ENCODE measurements around the gene SAMD14.

SAMD14 gene

DNA sequence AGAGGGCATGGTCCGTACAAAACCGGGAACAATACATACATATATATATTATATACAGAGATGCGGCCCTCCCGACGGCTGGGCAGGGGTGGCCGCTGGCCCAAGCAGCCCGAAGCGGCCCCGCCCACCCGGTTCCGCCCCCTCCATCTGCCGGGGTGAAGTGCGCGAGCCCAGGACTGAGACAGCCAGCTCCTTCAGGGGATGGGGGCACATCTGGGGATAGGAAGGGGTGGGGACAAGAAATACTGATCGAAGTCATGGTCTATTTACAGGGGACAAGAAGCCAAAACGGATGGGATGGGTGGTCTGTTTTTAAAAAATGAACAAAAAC, 3.8 kb upstream of the SAMD14 start:
- TF ChIP-seq GLIS3 (CRISPR knock-in tag; IDR thresholded peaks at IDR 0.05) (no peak), ZFP3 (CRISPR knock-in tag; IDR thresholded peaks at IDR 0.05) (no peak), POU6F1 (CRISPR knock-in tag; IDR thresholded peaks at IDR 0.05; ENCODE audit: borderline replicate concordance, low read depth) (no peak), PATZ1 (CRISPR knock-in tag; IDR thresholded peaks at IDR 0.05; ENCODE audit: borderline replicate concordance) (no peak), RARB (CRISPR knock-in tag; IDR thresholded peaks at IDR 0.05) (no peak), ZFP30 (CRISPR knock-in tag; IDR thresholded peaks at IDR 0.05) (no peak), ZNF8 (CRISPR knock-in tag; IDR thresholded peaks at IDR 0.05) (no peak), CSDC2 (CRISPR knock-in tag; IDR thresholded peaks at IDR 0.05) (no peak), ZNF565 (CRISPR knock-in tag; conservative IDR thresholded peaks at IDR 0.05; ENCODE audit: low read depth) (no peak), PPARA (CRISPR knock-in tag; IDR thresholded peaks at IDR 0.05; ENCODE audit: borderline replicate concordance) (no peak), ARNTL (CRISPR knock-in tag; IDR thresholded peaks at IDR 0.05; ENCODE audit: borderline replicate concordance, low read depth) (no peak), ISL1 (CRISPR knock-in tag; IDR thresholded peaks at IDR 0.05) (no peak), TCF4 (CRISPR knock-in tag; IDR thresholded peaks at IDR 0.05; ENCODE audit: borderline replicate concordance) (no peak), TSHZ2 (CRISPR knock-in tag; IDR thresholded peaks at IDR 0.05) (no peak)
- no peak for ATAC-seq

GRCh38 chr17:50133028-50133768, 3.2 kb upstream of the SAMD14 start:
- no peak for TF ChIP-seq ZFP30 (CRISPR knock-in tag; IDR thresholded peaks at IDR 0.05)
- no peak for TF ChIP-seq ZNF8 (CRISPR knock-in tag; IDR thresholded peaks at IDR 0.05)
- no peak for TF ChIP-seq ZC3H10 (CRISPR knock-in tag; IDR thresholded peaks at IDR 0.05)
- no peak for TF ChIP-seq TCF4 (CRISPR knock-in tag; IDR thresholded peaks at IDR 0.05; ENCODE audit: borderline replicate concordance)
- TF ChIP-seq ISL1 (CRISPR knock-in tag; IDR thresholded peaks at IDR 0.05), result no peak
- no peak for TF ChIP-seq PPARA (CRISPR knock-in tag; IDR thresholded peaks at IDR 0.05; ENCODE audit: borderline replicate concordance)
- no peak for TF ChIP-seq ESRRG (CRISPR knock-in tag; IDR thresholded peaks at IDR 0.05)
- no peak for TF ChIP-seq ZNF565 (CRISPR knock-in tag; conservative IDR thresholded peaks at IDR 0.05; ENCODE audit: low read depth)
- TF ChIP-seq ZFP3 (CRISPR knock-in tag; IDR thresholded peaks at IDR 0.05), result no peak
- TF ChIP-seq SNAI2 (CRISPR knock-in tag; IDR thresholded peaks at IDR 0.05), result no peak
- TF ChIP-seq CSDC2 (CRISPR knock-in tag; IDR thresholded peaks at IDR 0.05), result no peak
- no peak for TF ChIP-seq POU6F1 (CRISPR knock-in tag; IDR thresholded peaks at IDR 0.05; ENCODE audit: borderline replicate concordance, low read depth)
- TF ChIP-seq, protein P1, sequence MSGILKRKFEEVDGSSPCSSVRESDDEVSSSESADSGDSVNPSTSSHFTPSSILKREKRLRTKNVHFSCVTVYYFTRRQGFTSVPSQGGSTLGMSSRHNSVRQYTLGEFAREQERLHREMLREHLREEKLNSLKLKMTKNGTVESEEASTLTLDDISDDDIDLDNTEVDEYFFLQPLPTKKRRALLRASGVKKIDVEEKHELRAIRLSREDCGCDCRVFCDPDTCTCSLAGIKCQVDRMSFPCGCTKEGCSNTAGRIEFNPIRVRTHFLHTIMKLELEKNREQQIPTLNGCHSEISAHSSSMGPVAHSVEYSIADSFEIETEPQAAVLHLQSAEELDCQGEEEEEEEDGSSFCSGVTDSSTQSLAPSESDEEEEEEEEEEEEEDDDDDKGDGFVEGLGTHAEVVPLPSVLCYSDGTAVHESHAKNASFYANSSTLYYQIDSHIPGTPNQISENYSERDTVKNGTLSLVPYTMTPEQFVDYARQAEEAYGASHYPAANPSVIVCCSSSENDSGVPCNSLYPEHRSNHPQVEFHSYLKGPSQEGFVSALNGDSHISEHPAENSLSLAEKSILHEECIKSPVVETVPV (CRISPR knock-in tag; IDR thresholded peaks at IDR 0.05), result no peak
- no peak for TF ChIP-seq BACH2 (CRISPR knock-in tag; IDR thresholded peaks at IDR 0.05; ENCODE audit: borderline replicate concordance)
- TF ChIP-seq GLIS3 (CRISPR knock-in tag; IDR thresholded peaks at IDR 0.05), result no peak
- no peak for TF ChIP-seq TOX (CRISPR knock-in tag; IDR thresholded peaks at IDR 0.05; ENCODE audit: borderline replicate concordance)
- TF ChIP-seq ZNF70 (CRISPR knock-in tag; IDR thresholded peaks at IDR 0.05), result no peak
- no peak for TF ChIP-seq OSR1 (CRISPR knock-in tag; IDR thresholded peaks at IDR 0.05)
- no peak for TF ChIP-seq CREB5 (CRISPR knock-in tag; IDR thresholded peaks at IDR 0.05; ENCODE audit: low read depth)
- TF ChIP-seq PATZ1 (CRISPR knock-in tag; IDR thresholded peaks at IDR 0.05; ENCODE audit: borderline replicate concordance), result no peak

More at GRCh38 chr17:50133028-50133768, 3.2 kb upstream of the SAMD14 start:
- peak; percentile 69 for ATAC-seq
